ENCODE results near the gene PRKCH. TPM values are rescaled to one million over a fixed set of nuclear protein-coding genes. Genes with fewer than 3 reads are reported as not detected.

The PRKCH gene
- total and polyA plus RNA-seq, 2 of the 13 experiments (the other 11 are each of a cell fraction or from before 2014, with no cell fraction given) = 0.48 to 1.3 TPM

DNA sequence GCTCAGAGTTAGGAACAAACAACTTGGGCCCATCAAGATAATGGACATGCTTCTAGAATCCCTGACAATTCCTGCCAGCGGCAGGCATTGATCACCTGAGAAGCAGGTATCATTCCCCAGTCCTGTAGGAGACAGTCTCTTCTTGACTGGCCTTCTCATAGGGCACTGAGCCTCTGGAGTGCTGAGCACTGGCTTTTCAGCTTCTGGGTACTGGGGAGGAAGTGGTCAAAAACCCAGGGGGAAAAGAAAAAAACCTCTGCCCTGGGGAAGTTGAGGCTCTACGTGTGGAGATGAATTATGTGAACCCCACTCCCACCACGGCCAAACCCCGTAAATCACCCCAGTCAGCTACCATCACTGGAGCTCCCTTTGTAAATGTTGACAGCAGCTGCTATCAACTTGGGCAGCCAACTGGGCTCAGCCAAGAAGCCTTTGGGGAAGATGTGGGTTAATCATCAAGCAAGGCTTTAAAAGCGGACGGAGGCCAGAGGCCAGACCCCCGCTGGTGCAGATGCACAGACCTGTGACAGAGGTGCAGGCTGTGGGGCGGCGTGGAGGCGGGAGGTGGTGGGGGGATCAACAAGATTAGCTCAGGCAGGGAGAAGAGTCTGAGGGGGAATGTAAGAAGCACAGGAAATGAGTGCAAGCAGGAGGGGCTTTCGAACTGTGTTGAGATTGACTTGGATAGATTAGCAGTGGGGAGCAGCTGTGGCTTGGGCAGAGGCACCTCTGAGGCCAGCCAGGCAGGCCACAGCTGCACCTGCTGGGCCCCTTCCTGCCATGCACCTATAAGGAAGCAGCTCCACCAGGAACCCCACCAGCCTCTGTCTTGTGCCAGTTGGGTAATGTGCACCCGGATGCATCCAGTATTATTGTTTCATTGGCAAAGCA is 268.6 kb downstream of the PRKCH start:
- peak overlapping the region in 1 of 3 experiments; percentile 40; a peak in 1 of 6 replicates for H3K4me3 ChIP-seq (replicated peaks in 1 of 3; ENCODE audit: insufficient read depth in 1 of 3, low read depth in 2 of 3, low read length in 3 of 3)
- no peak for FAIRE-seq
- ChIA-PET POLR2A (interaction anchor here (0.7 to 1.4 kb wide), 3 partner anchors 13 to 30 kb away, joined by 3 to 5 read pairs (median 3); no protein-coding TSS in a partner anchor), CTCF (ENCODE audit: low intra/inter-chr PET ratio, low total read pairs) (no interaction called here)
- no TSS peak for BruUV-seq (replicated peaks)
- peaks cover 26% of the 10 kb centered on the region for H3K4me1 ChIP-seq (ENCODE audit: insufficient read depth, low read length)
- in situ Hi-C loops (cut with HindIII; ENCODE audit: extremely low pct_ligation_motif_present, low pct_unique_long_range_greater_than_20kb) = no loop called here
- TF ChIP-seq ZNF792 (CRISPR knock-in tag; IDR thresholded peaks at IDR 0.05) (no peak), ZNF564 (CRISPR knock-in tag; IDR thresholded peaks at IDR 0.05) (no peak), ZNF644 (CRISPR knock-in tag; IDR thresholded peaks at IDR 0.05; ENCODE audit: low read depth) (peak; percentile 40; the same call in 1 of the 2 replicates)
- no peaks in the 10 kb centered on the region for H3K9me3 ChIP-seq (ENCODE audit: low read length)
- DNase-seq (ENCODE audit: low spot score) = no peak
- H3K79me2 ChIP-seq (ENCODE audit: insufficient read depth, low read length) = no peaks in the 10 kb centered on the region
- WGBS (ENCODE audit: low lambda C conversion rate) = 31% methylated on average over 11 of the region's 12 CpGs
- H4K20me1 ChIP-seq (ENCODE audit: insufficient read depth, low read length) = no peaks in the 10 kb centered on the region
- ATAC-seq = peak; percentile 64
- intact Hi-C loops (cut with micrococcal nuclease; ENCODE audit: unreplicated experiment) = no loop called here
- H2AFZ ChIP-seq (ENCODE audit: low read length) = peak overlapping the region; percentile 44
- no peak overlapping the region for H3K9ac ChIP-seq (ENCODE audit: insufficient read depth, low read depth, low read length)
- H3K27ac ChIP-seq (ENCODE audit: extremely low read length, insufficient read depth, low read length) = no peak overlapping the region
- no peaks in the 10 kb centered on the region for H3K36me3 ChIP-seq (replicated peaks in 1 of 2; ENCODE audit: control insufficient read depth in 1 of 2, insufficient read depth in 2 of 2, low read length in 2 of 2)
- peak overlapping the region; percentile 56 for H3K4me2 ChIP-seq (ENCODE audit: low read depth, low read length)
- no peaks in the 10 kb centered on the region; a peak in 2 of 5 replicates for H3K27me3 ChIP-seq (ENCODE audit: control insufficient read depth in 1 of 2, insufficient read depth in 2 of 2, low read length in 2 of 2)

DNA sequence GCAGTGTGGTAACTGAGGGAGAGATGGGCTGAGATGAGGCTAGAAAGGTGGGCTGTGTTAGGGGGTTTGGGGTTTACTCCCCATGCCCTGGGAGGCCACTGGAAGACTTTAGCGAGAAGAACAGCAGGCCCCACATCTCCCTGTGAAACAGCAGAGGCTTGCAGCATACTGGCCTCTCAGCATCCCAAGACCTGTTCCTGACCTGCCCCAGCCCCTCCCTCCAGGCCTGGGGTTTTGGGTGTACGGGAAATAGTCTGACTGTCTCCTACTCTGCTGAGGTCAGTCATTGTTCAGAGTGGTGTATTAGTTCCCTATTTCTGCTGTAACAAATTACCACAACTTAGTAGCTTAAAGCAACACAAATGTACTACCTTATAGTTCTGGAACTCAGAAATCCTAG is 270.5 kb downstream of the PRKCH start:
- CTCF ChIA-PET (ENCODE audit: low intra/inter-chr PET ratio, low total read pairs) = no interaction called here
- FAIRE-seq (no peak), ATAC-seq (no peak), DNase-seq (ENCODE audit: low spot score) (no peak)
- TF ChIP-seq HDAC2 (CRISPR knock-in tag; IDR thresholded peaks at IDR 0.05) (no peak), SRSF4 (IDR thresholded peaks at IDR 0.05; ENCODE audit: low read depth, low read length, poor library complexity, severe bottlenecking) (no peak), NFATC3 (CRISPR knock-in tag; IDR thresholded peaks at IDR 0.05) (no peak), RFXANK (CRISPR knock-in tag; IDR thresholded peaks at IDR 0.05) (no peak), ZNF225 (CRISPR knock-in tag; IDR thresholded peaks at IDR 0.05) (no peak), MED1 (CRISPR knock-in tag; IDR thresholded peaks at IDR 0.05) (no peak)
- H3K4me3 ChIP-seq (replicated peaks in 1 of 3; ENCODE audit: insufficient read depth in 1 of 3, low read depth in 2 of 3, low read length in 3 of 3) = no peak overlapping the region
- no TSS peak for BruUV-seq (replicated peaks)
- in situ Hi-C loops (cut with HindIII; ENCODE audit: extremely low pct_ligation_motif_present, low pct_unique_long_range_greater_than_20kb) = no loop called here
- H3K9me3 ChIP-seq (ENCODE audit: low read length) = no peaks in the 10 kb centered on the region
- WGBS (ENCODE audit: low lambda C conversion rate) = 38% methylated on average over 1 of the region's 2 CpGs
- H3K27ac ChIP-seq (ENCODE audit: extremely low read length, insufficient read depth, low read length) = no peak overlapping the region
- no peak overlapping the region for H2AFZ ChIP-seq (ENCODE audit: low read length)
- no peaks in the 10 kb centered on the region for H4K20me1 ChIP-seq (ENCODE audit: insufficient read depth, low read length)
- intact Hi-C loops (cut with micrococcal nuclease; ENCODE audit: unreplicated experiment) = no loop called here
- POLR2A ChIA-PET = no interaction called here
- H3K36me3 ChIP-seq (replicated peaks in 1 of 2; ENCODE audit: control insufficient read depth in 1 of 2, insufficient read depth in 2 of 2, low read length in 2 of 2) = no peaks in the 10 kb centered on the region
- peaks cover 26% of the 10 kb centered on the region for H3K4me1 ChIP-seq (ENCODE audit: insufficient read depth, low read length)
- no peaks in the 10 kb centered on the region; a peak in 2 of 5 replicates for H3K27me3 ChIP-seq (ENCODE audit: control insufficient read depth in 1 of 2, insufficient read depth in 2 of 2, low read length in 2 of 2)
- H3K4me2 ChIP-seq (ENCODE audit: low read depth, low read length) = no peak overlapping the region
- H3K9ac ChIP-seq (ENCODE audit: insufficient read depth, low read depth, low read length) = no peak overlapping the region
- H3K79me2 ChIP-seq (ENCODE audit: insufficient read depth, low read length) = no peaks in the 10 kb centered on the region
